ENCODE measurements around the gene GPR39. TPM values are rescaled to one million over a fixed set of nuclear protein-coding genes. Genes with fewer than 3 reads are reported as not detected.

Gene GPR39
- total RNA-seq = 1.6 TPM

DNA sequence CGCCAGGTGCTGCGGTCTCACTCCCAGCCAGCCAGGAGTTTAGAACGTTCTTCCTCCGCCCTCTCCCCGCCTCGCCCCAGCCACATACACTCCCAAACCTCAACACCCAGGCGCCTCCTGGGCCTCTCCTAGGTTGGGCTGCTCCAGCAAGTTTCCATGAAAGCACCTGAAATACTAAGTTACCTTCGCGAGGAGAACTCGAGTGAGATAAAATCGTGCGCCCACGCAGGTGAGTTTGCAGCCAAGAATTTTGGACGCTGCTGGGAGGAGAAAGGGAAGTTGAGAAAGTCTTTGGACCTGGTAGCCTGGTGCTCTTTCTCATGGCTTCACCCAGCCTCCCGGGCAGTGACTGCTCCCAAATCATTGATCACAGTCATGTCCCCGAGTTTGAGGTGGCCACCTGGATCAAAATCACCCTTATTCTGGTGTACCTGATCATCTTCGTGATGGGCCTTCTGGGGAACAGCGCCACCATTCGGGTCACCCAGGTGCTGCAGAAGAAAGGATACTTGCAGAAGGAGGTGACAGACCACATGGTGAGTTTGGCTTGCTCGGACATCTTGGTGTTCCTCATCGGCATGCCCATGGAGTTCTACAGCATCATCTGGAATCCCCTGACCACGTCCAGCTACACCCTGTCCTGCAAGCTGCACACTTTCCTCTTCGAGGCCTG, at the start of gene GPR39:
Gene GPR39 (plus strand): TSS at position 83 of the 673 bp plus-strand sequence.
- H3K27ac ChIP-seq (ENCODE audit: low read depth, low read length) = no peak within 1 kb of the TSS
- peak within 1 kb of the TSS; percentile 66 to 72 (median 71) for H3K4me3 ChIP-seq (ENCODE audit: low read length in 3 of 3)
- peaks cover 10 to 16% (median 11%) of the 10 kb centered on the region in 3 donors for H3K27me3 ChIP-seq (ENCODE audit: control insufficient read depth in 3 of 3, insufficient read depth in 3 of 3, low read length in 3 of 3)
- H3K4me1 ChIP-seq (ENCODE audit: control insufficient read depth in 3 of 3, insufficient read depth in 3 of 3, low read length in 3 of 3) = peaks cover 7 to 10% (median 7%) of the 10 kb centered on the region in 3 donors
- peak within 1 kb of the TSS; percentile 56 to 72 (median 61) for H3K9ac ChIP-seq (ENCODE audit: low read depth in 1 of 3, low read length in 3 of 3)
- H3K36me3 ChIP-seq (ENCODE audit: control insufficient read depth in 3 of 3, insufficient read depth in 3 of 3, low read length in 3 of 3) = no peaks in the 10 kb centered on the region
- H3K9me3 ChIP-seq (ENCODE audit: control insufficient read depth in 3 of 3, low read length in 3 of 3) = no peaks in the 10 kb centered on the region

DNA sequence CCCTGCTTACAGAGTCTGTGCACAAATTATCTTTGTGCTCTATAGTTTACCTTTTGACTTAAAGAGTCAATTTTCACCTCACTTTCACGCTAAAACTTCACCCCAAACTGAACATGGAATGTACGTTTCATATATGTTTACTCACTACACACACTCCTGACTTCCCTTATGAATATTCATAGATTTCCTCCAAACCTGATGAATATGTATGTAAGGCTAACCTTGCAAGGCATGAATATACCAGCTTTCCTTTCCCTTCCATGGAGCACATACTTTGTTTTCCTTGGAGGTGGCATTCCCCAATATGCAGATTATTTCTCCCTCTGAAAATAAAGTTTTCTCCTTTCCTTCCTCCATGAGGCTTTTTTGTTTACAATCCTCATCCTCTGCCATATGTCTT, 48.4 kb upstream of the GPR39 start:
- H3K36me3 ChIP-seq (ENCODE audit: control insufficient read depth in 3 of 3, insufficient read depth in 3 of 3, low read length in 3 of 3) = no peaks in the 10 kb centered on the region
- no peak overlapping the region for H3K27ac ChIP-seq (ENCODE audit: low read depth, low read length)
- H3K4me1 ChIP-seq (ENCODE audit: control insufficient read depth in 3 of 3, insufficient read depth in 3 of 3, low read length in 3 of 3) = no peaks in the 10 kb centered on the region
- H3K9ac ChIP-seq (ENCODE audit: low read depth in 1 of 3, low read length in 3 of 3) = no peak overlapping the region
- H3K9me3 ChIP-seq (ENCODE audit: control insufficient read depth in 3 of 3, low read length in 3 of 3) = peaks cover 0 to 2% (median 0%) of the 10 kb centered on the region in 3 donors
- no peak overlapping the region for H3K4me3 ChIP-seq (ENCODE audit: low read length in 3 of 3)
- no peaks in the 10 kb centered on the region for H3K27me3 ChIP-seq (ENCODE audit: control insufficient read depth in 3 of 3, insufficient read depth in 3 of 3, low read length in 3 of 3)

DNA sequence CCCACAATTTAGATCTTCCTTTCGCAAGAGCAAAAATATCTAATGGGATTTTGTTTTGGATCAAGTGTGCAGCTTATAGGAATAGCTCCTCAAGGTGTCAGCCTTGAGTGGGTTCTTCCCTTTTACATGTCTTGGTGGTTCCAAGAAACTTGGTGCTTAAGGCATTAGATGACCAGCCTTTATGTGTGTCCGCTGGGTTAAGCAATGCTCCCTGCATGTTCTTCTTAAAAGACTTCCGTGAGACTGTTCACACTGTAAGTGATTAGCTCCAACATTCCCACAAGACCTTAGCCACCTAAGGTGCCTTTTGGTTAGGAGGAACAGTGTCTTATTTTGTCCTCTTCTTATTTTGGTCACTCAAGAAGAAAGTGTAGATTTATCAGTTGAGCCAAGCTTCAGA, 44.3 kb upstream of the GPR39 start:
- Histone ChIP-seq H3K27ac (ENCODE audit: low read depth, low read length) (no peak overlapping the region), H3K4me3 (ENCODE audit: low read length in 3 of 3) (no peak overlapping the region), H3K9me3 (ENCODE audit: control insufficient read depth in 3 of 3, low read length in 3 of 3) (no peaks in the 10 kb centered on the region), H3K27me3 (ENCODE audit: control insufficient read depth in 3 of 3, insufficient read depth in 3 of 3, low read length in 3 of 3) (no peaks in the 10 kb centered on the region), H3K4me1 (ENCODE audit: control insufficient read depth in 3 of 3, insufficient read depth in 3 of 3, low read length in 3 of 3) (no peaks in the 10 kb centered on the region), H3K9ac (ENCODE audit: low read depth in 1 of 3, low read length in 3 of 3) (no peak overlapping the region), H3K36me3 (ENCODE audit: control insufficient read depth in 3 of 3, insufficient read depth in 3 of 3, low read length in 3 of 3) (no peaks in the 10 kb centered on the region)

DNA sequence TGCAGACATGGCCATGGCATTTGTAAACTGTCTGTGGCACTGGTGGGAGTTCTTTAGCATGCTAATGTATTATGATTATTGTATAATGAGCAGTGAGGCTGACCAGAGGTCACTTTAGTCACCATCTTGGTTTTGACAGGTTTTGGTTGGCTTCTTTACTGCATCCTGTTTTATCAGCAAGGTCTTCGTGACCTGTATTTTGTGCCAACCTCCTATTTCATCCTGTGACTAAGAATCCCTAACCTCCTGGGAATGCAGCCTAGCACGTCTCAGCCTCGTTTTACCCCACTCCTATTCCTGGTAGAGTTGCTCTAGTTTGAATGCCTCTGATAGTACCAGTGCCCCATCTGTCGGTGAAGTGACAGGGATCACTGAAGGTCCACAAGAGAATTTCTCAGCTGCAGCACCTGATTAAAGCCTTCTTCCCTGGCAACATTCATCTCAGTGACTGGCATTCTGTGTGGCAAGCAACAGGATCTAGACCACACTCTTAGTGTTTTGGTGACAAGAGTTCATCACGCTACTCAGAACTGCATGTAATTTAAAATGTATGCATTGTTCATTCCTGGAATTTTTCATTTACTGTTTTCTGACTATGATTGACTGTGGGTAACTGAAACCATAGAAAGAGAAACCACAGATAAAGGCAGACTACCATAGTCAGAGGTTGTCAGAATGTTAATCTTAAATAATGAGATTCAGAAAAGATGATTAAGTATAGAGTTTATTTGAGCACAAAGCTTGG, 43.0 kb upstream of the GPR39 start:
- no peaks in the 10 kb centered on the region for H3K36me3 ChIP-seq (ENCODE audit: control insufficient read depth in 3 of 3, insufficient read depth in 3 of 3, low read length in 3 of 3)
- H3K4me1 ChIP-seq (ENCODE audit: control insufficient read depth in 3 of 3, insufficient read depth in 3 of 3, low read length in 3 of 3) = no peaks in the 10 kb centered on the region

DNA sequence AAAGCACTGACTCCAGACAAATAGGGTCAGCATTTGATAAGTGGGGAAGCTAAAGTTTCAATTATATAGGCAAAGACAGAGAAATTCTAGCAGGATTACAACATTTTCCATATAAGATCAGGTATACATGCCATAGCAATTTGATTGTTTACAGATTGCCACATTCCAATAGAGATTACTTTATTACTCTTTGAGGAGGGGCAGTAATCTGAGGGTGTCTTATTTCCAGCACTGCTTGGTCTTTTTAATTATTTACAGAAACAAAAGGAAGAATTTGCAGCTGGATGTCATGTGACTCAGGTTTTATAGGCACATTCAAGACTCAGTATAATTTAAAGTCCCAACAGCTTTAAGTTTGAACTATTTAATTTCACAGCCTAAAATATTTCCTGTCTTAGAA, 42.5 kb upstream of the GPR39 start:
- no peak overlapping the region for H3K9ac ChIP-seq (ENCODE audit: low read depth in 1 of 3, low read length in 3 of 3)
- H3K36me3 ChIP-seq (ENCODE audit: control insufficient read depth in 3 of 3, insufficient read depth in 3 of 3, low read length in 3 of 3) = no peaks in the 10 kb centered on the region
- no peaks in the 10 kb centered on the region for H3K27me3 ChIP-seq (ENCODE audit: control insufficient read depth in 3 of 3, insufficient read depth in 3 of 3, low read length in 3 of 3)
- H3K4me1 ChIP-seq (ENCODE audit: control insufficient read depth in 3 of 3, insufficient read depth in 3 of 3, low read length in 3 of 3) = no peaks in the 10 kb centered on the region
- no peak overlapping the region for H3K27ac ChIP-seq (ENCODE audit: low read depth, low read length)
- H3K4me3 ChIP-seq (ENCODE audit: low read length in 3 of 3) = no peak overlapping the region
- no peaks in the 10 kb centered on the region for H3K9me3 ChIP-seq (ENCODE audit: control insufficient read depth in 3 of 3, low read length in 3 of 3)

More for the DNA sequence above, 43.0 kb upstream of the GPR39 start:
- Histone ChIP-seq H3K9me3 (ENCODE audit: control insufficient read depth in 3 of 3, low read length in 3 of 3) (no peaks in the 10 kb centered on the region), H3K27me3 (ENCODE audit: control insufficient read depth in 3 of 3, insufficient read depth in 3 of 3, low read length in 3 of 3) (no peaks in the 10 kb centered on the region), H3K9ac (ENCODE audit: low read depth in 1 of 3, low read length in 3 of 3) (no peak overlapping the region), H3K27ac (ENCODE audit: low read depth, low read length) (no peak overlapping the region), H3K4me3 (ENCODE audit: low read length in 3 of 3) (no peak overlapping the region)

DNA sequence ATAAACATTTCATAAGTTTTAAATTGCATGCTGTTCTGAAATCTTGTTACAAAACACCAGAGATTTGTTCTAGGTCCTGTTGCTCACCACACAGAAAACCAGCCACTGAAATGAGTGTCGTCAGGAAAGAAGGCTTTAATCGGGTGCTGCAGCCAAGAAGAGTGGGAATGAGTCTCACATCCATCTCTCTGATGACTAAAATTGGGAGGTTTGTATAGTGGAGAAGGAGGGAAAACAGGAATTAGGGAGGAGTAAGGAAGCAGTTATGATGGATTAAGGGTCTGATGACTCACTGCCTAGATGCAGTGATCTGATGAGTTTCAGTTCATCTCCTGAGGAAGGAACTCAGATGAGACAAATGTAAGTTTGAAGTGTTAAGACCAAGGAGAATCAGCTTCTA, 42.1 kb upstream of the GPR39 start:
- Histone ChIP-seq H3K4me1 (ENCODE audit: control insufficient read depth in 3 of 3, insufficient read depth in 3 of 3, low read length in 3 of 3) (no peaks in the 10 kb centered on the region), H3K27ac (ENCODE audit: low read depth, low read length) (no peak overlapping the region), H3K9me3 (ENCODE audit: control insufficient read depth in 3 of 3, low read length in 3 of 3) (no peaks in the 10 kb centered on the region), H3K9ac (ENCODE audit: low read depth in 1 of 3, low read length in 3 of 3) (no peak overlapping the region), H3K27me3 (ENCODE audit: control insufficient read depth in 3 of 3, insufficient read depth in 3 of 3, low read length in 3 of 3) (no peaks in the 10 kb centered on the region), H3K4me3 (ENCODE audit: low read length in 3 of 3) (no peak overlapping the region), H3K36me3 (ENCODE audit: control insufficient read depth in 3 of 3, insufficient read depth in 3 of 3, low read length in 3 of 3) (no peaks in the 10 kb centered on the region)

DNA sequence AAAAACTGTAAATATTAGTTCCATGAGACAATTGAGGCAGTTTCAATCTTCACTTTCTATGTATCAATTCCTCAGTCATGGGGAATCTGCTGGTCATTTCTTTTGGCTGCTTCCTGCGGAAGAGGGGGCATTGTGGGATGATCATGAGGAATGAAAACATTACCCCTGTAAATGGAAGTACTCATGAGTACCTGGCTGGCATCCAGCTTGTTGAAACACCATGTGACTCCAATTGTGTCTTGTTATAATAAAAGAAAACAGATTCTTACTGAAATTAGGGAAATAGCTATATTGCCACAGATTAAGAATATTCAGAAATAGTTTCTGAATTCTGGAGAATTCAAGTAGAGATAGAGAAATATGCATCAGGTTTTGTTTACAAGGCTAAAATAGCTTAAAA, 41.6 kb upstream of the GPR39 start:
- H3K9ac ChIP-seq (ENCODE audit: low read depth in 1 of 3, low read length in 3 of 3) = no peak overlapping the region
- no peak overlapping the region for H3K27ac ChIP-seq (ENCODE audit: low read depth, low read length)

DNA sequence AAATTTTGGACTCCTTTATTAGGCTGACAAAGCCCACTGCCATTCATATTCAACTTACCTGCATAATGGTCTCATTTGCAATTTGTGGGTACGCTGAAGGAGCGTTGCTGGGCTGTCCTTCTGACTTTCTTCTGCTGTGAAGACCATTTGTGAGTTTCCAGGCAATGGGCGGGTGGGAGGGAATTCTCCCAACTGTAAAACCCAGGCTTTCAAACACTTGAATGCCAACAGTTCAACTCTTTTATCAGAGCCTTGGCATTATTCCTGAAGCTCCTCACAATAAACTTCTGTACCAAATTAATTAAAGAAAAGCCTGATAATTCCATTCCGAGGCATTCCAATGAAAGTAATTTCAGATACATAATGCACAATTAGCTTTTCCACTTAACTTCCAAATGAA, 35.2 kb upstream of the GPR39 start:
- Histone ChIP-seq H3K4me1 (ENCODE audit: control insufficient read depth in 3 of 3, insufficient read depth in 3 of 3, low read length in 3 of 3) (no peaks in the 10 kb centered on the region), H3K9ac (ENCODE audit: low read depth in 1 of 3, low read length in 3 of 3) (no peak overlapping the region), H3K27me3 (ENCODE audit: control insufficient read depth in 3 of 3, insufficient read depth in 3 of 3, low read length in 3 of 3) (peaks cover 0 to 3% (median 0%) of the 10 kb centered on the region in 3 donors), H3K9me3 (ENCODE audit: control insufficient read depth in 3 of 3, low read length in 3 of 3) (no peaks in the 10 kb centered on the region), H3K36me3 (ENCODE audit: control insufficient read depth in 3 of 3, insufficient read depth in 3 of 3, low read length in 3 of 3) (no peaks in the 10 kb centered on the region), H3K27ac (ENCODE audit: low read depth, low read length) (no peak overlapping the region), H3K4me3 (ENCODE audit: low read length in 3 of 3) (no peak overlapping the region)

More for the DNA sequence above, 41.6 kb upstream of the GPR39 start:
- H3K4me3 ChIP-seq (ENCODE audit: low read length in 3 of 3) = no peak overlapping the region
- no peaks in the 10 kb centered on the region for H3K27me3 ChIP-seq (ENCODE audit: control insufficient read depth in 3 of 3, insufficient read depth in 3 of 3, low read length in 3 of 3)
- no peaks in the 10 kb centered on the region for H3K9me3 ChIP-seq (ENCODE audit: control insufficient read depth in 3 of 3, low read length in 3 of 3)
- H3K36me3 ChIP-seq (ENCODE audit: control insufficient read depth in 3 of 3, insufficient read depth in 3 of 3, low read length in 3 of 3) = no peaks in the 10 kb centered on the region
- H3K4me1 ChIP-seq (ENCODE audit: control insufficient read depth in 3 of 3, insufficient read depth in 3 of 3, low read length in 3 of 3) = no peaks in the 10 kb centered on the region

DNA sequence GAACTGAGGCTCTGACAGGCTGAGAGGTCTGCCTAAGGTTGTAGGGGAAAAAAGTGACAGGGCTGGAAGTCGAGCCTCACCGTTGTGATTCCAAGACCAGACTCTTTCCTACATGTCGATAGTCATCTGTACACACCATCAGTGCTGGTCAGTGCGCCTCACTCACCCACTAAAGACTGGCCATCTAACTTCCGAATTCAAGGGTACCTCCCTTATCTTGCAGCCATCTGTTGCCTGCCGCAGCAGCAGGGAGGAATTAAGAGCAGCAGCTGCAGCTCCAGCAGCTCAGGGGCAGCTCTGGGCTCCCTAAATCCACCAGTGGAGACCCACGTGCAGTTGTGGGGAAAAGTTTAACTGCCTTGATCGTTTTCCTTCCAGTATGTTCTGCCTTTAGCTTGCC, 32.6 kb upstream of the GPR39 start:
- H3K27me3 ChIP-seq (ENCODE audit: control insufficient read depth in 3 of 3, insufficient read depth in 3 of 3, low read length in 3 of 3) = peaks cover 0 to 3% (median 0%) of the 10 kb centered on the region in 3 donors
- H3K4me3 ChIP-seq (ENCODE audit: low read length in 3 of 3) = no peak overlapping the region
- no peaks in the 10 kb centered on the region for H3K4me1 ChIP-seq (ENCODE audit: control insufficient read depth in 3 of 3, insufficient read depth in 3 of 3, low read length in 3 of 3)
- no peaks in the 10 kb centered on the region for H3K36me3 ChIP-seq (ENCODE audit: control insufficient read depth in 3 of 3, insufficient read depth in 3 of 3, low read length in 3 of 3)
- no peak overlapping the region for H3K27ac ChIP-seq (ENCODE audit: low read depth, low read length)
- H3K9me3 ChIP-seq (ENCODE audit: control insufficient read depth in 3 of 3, low read length in 3 of 3) = no peaks in the 10 kb centered on the region
- no peak overlapping the region for H3K9ac ChIP-seq (ENCODE audit: low read depth in 1 of 3, low read length in 3 of 3)

DNA sequence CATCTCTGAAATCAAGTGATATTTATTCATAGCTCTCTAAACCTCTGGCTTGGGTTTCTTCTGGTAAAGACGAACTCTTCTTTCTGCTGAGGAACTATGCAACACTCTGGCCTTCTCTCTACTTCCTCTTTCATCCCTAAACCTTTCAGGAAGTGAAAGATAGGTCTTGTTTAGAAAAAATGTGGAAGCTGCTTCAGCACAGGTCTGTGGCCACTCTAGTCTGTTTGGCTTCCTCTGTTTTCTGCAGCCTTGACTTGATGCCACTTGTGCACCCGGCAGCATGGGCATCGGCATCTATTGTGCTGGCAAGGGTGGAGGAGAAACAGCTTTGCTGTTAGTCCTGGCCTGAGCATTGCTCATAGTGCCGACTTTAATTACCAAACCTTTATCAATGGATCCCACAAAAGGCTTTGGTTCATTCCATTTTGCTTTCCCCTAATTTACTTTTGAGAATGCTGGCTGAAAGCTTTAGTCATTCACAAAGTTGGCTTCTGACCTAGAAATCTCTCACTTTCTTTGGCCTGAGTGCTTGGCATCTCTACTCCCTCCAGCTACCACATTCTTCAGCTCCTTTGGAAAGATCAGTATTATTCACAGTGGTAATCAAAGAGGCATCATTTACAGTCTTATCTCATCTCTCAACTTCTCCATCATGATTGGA, 32.0 kb upstream of the GPR39 start:
- H3K4me3 ChIP-seq (ENCODE audit: low read length in 3 of 3) = no peak overlapping the region
- H3K36me3 ChIP-seq (ENCODE audit: control insufficient read depth in 3 of 3, insufficient read depth in 3 of 3, low read length in 3 of 3) = no peaks in the 10 kb centered on the region
- no peak overlapping the region for H3K27ac ChIP-seq (ENCODE audit: low read depth, low read length)
- H3K27me3 ChIP-seq (ENCODE audit: control insufficient read depth in 3 of 3, insufficient read depth in 3 of 3, low read length in 3 of 3) = peaks cover 0 to 3% (median 0%) of the 10 kb centered on the region in 3 donors
- H3K4me1 ChIP-seq (ENCODE audit: control insufficient read depth in 3 of 3, insufficient read depth in 3 of 3, low read length in 3 of 3) = no peaks in the 10 kb centered on the region
- H3K9ac ChIP-seq (ENCODE audit: low read depth in 1 of 3, low read length in 3 of 3) = no peak overlapping the region
- H3K9me3 ChIP-seq (ENCODE audit: control insufficient read depth in 3 of 3, low read length in 3 of 3) = no peaks in the 10 kb centered on the region
